ENCODE data around the gene RAPGEF2.
"Not testable (repeated sequence)": the region's sequence is repeated elsewhere in the genome, so short reads cannot be mapped to it uniquely, and the experiment has no call there.

- not testable (repeated sequence) for TF ChIP-seq OSR1 (CRISPR knock-in tag; IDR thresholded peaks at IDR 0.05); TOX (CRISPR knock-in tag; IDR thresholded peaks at IDR 0.05; ENCODE audit: borderline replicate concordance); PATZ1 (CRISPR knock-in tag; IDR thresholded peaks at IDR 0.05; ENCODE audit: borderline replicate concordance); ISL1 (CRISPR knock-in tag; IDR thresholded peaks at IDR 0.05)
These were observed 13.2 kb downstream of the RAPGEF2 start for GRCh38 chr4:159116098-159116497.
